Lower leg skin (tissue), 3 donors: ENCODE results near the gene QPCTL.
"Not testable (repeated sequence)": the region's sequence is repeated elsewhere in the genome, so short reads cannot be mapped to it uniquely, and the experiment has no call there.

Source experiments
- POLR2A ChIP-seq, 2 donors: fragments of 450-650 bp; IDR thresholded peaks; one replicate each; pipeline ENCODE4 v1.6.1; 2016 to 2017; ENCODE audit warnings: antibody characterized with exemption in 2 of 2, mild to moderate bottlenecking in 1 of 2, moderate library complexity in 1 of 2
- TF ChIP-seq, protein P1 (sequence below), 3 donors: fragments of 450-650 bp; IDR thresholded peaks; one replicate each; pipeline ENCODE4 v1.5.1; 2016; ENCODE audit warnings: antibody characterized with exemption in 3 of 3, mild to moderate bottlenecking in 3 of 3, moderate library complexity in 2 of 3

GRCh38 chr19:45685045-45685444 lies 7.4 kb upstream of the QPCTL start:
- TF ChIP-seq, protein P1, sequence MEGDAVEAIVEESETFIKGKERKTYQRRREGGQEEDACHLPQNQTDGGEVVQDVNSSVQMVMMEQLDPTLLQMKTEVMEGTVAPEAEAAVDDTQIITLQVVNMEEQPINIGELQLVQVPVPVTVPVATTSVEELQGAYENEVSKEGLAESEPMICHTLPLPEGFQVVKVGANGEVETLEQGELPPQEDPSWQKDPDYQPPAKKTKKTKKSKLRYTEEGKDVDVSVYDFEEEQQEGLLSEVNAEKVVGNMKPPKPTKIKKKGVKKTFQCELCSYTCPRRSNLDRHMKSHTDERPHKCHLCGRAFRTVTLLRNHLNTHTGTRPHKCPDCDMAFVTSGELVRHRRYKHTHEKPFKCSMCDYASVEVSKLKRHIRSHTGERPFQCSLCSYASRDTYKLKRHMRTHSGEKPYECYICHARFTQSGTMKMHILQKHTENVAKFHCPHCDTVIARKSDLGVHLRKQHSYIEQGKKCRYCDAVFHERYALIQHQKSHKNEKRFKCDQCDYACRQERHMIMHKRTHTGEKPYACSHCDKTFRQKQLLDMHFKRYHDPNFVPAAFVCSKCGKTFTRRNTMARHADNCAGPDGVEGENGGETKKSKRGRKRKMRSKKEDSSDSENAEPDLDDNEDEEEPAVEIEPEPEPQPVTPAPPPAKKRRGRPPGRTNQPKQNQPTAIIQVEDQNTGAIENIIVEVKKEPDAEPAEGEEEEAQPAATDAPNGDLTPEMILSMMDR (IDR thresholded peaks at IDR 0.05): not testable (repeated sequence)
- not testable (repeated sequence) for TF ChIP-seq POLR2A (IDR thresholded peaks at IDR 0.05)
